Inflammatory macrophage (primary cell): ENCODE data around the gene CREB5.

ENCODE experiments used
- DNase-seq, 2 donors: peaks; one replicate each; pipeline ENCODE4 v3.0.0-alpha.2; 2020 to 2022

CREB5 gene

DNA sequence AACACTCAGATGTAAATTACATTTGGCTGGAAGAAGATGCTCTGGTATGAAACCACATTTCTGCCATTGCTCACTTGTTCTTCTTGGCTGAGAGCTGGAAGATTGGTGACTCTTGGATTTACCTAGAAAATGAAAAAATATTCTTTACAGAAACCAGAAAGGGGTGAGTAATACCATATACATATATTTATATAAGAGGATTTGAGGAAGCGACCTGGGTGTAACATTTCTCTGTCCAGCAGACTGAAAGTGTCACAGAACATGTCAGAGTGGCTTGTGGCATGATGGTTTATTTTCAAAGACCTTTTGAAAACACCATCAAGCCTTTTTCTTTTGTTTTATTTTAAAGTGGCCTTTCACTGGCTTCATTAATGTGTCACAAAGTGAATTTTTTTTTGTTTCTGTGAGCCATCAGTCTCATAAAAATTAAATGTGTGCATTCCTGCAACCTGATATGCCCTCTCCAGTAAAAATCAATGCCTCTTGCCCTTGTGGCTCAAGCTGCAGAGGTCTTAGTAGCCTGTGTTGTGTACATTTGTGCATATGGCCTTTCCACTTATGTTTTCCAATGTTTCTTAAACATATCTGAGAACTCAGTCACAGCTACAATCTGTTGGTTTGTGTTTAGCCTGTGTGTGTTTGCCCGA lies 23.5 kb downstream of the CREB5 start:
- DNase-seq: no peak

DNA sequence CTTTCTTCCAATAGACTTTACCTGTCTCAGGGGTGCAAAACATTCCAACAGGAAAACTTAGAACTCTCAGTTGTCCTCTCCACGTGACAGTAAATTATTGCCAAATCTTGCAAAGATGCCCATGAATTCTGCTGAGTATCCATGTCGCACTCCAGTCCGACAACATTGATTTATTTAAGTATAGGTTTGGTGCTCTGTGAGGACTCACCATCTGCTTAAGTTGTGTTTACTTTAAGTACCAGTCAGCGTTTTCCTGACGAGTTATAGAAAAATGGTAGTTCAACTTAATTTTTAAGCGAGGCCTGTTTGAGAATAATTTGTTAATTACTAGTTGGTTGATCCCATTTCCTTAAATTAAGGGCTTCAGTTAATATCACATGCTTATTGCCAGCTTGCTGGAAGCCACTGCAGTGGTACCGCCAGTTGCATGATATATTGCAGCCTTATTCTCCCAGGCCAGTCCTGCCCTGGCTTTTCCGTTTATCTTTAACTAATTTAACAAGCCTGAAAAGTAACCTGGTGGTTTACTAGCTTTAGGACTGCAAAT lies 27.8 kb downstream of the CREB5 start:
- DNase-seq: no peak

DNA sequence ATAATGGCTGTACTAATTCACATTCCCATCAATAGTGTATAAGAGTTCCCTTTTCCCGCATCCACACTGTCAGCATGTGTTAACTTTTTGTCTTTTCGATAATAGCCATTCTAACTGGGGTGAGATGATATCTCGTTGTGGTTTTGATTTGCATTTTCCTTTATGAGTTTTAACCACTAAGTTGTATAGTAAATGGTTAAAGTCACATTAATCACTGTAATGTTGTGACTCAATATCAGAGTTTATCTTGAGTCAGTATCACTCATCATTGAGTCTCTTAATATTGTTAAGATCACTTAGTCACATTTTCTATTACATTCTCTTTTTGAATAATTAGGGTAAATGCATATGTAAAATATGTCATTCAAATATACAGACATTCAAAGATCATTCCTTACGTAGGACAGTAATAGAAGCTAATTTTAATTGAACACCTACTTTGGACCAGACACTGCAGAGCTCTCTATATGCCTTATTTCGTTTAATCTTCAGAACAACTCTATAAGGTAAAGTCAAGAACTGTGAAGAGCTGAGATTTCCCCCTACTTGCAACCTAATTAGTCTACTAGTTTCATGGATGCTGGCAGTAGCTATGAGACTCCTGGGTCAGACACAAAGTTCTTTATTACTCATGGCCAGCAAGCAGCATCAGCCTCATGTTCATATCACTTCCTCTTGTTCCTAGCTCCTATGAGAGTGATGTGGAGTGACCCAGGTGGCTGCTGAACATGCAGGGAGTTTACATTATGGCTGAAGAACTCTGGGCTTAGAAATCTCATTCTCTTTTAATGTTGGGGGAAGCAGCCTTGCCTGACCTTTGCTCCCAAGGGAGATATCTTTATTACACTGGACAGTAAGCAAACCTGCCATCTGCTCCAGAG lies 30.5 kb downstream of the CREB5 start:
- no peak for DNase-seq

DNA sequence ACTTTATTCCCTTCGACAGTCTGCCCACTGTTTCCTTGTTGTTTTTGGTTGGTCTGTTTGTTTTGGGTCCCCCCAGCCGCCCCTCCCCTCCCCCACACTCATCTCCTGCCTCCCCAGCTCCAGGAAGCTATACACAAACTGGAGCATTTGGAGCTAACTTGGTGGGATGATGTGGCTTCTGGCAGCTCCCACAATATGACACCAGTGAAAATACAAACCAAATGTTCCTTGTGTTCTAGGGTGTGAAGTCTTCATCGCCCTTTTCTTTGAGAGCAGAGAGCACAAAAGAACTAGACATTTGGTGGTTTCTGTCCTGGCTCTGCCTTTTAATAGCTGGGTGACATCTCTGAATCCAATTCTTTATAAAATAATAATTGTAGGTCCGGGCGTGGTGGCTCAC lies 33.8 kb downstream of the CREB5 start:
- DNase-seq: no peak

DNA sequence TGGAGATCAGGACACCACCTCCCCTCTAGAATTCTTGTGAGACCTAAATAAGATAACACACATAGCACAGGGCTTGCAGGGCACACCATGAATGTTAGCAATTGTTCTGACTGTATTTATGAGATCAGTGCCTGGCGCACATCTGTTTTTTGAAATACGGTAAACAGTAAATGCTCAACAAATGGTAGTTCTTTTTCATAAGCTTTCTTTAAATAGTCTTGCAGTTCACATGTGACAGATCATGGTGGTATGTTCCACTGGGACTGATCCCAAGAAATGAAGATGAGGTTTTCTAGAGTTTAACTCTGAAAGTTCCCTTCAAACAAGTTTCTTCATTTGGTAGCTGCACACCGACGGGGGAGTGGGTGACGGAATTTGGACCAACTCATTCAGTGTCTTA lies 34.8 kb downstream of the CREB5 start:
- DNase-seq: no peak

DNA sequence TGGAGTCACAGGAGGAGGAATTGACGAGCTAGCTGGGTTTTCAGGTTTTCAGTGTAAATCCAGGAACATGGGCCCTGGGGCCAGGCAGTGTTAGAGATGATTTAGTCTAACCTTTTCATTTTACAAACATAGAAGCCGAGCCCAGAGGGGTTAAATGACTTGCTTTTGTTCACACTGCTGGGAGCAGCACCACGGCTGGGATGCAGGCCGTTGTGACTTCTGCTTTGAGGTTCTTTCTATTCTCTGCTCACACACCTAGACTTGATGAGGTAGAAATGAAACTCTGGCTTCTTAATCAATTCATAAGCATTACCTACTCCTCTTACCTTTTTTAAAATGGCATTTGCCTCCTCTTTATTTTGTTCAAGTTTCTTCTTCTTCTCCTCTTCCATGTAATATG lies 36.4 kb downstream of the CREB5 start:
- no peak for DNase-seq

DNA sequence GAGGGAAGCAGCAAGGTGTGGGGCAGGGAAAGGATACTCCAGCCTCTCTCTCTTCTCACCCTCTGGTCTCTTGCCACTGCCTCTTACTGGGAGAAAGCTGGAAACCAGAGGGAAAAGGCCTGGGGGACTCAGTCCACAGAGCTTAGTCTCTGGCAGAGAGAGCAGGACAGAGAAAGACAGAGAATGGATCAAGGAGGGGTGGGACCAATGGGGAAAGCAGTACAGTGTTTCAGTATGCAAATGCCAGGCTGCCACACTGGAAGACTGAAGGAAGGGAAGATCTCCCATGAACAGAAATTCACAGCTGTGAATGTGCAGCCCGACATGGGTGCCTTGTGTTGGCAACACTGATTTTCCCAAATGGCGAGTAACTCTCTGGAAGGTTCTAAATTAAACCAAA lies 40.4 kb downstream of the CREB5 start:
- no peak for DNase-seq

DNA sequence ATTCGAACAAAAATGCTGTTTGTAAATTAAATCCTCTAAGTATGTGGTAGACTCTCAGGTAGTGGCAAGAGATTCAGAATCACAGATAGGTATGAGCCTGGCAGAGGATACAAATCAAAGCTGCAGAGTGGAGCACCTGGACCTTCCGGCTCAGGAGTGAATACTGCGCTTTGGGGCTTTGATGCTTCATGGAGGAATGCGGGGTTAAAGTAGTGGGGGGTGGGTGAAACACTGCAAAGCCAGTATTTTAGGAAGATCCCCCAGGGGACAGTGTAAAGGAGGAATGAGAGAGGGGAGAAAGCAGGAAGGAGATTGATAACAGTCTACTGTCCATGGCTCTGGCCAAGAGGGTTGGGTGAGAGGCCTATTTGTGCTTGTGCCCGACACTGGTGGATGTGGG lies 43.2 kb downstream of the CREB5 start:
- DNase-seq: no peak

DNA sequence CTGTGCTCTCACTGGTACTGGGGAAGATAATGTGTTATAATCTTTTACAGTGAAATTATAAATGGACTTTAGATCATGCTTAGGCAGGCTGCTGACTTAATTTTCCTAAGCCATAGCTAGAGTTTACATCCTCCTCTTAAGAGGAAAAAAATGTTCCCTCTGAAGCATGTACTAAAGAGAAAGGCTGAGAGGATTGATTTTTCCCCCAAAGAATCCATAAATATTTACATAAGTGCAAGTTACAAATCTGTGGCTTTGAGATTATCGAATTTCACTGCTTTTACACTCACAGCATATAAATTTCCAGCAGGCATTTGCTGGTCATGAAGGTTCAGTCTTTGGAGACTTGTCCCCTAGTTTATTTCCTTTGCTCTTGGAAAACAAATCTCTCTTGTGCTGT lies 43.7 kb downstream of the CREB5 start:
- no peak for DNase-seq

DNA sequence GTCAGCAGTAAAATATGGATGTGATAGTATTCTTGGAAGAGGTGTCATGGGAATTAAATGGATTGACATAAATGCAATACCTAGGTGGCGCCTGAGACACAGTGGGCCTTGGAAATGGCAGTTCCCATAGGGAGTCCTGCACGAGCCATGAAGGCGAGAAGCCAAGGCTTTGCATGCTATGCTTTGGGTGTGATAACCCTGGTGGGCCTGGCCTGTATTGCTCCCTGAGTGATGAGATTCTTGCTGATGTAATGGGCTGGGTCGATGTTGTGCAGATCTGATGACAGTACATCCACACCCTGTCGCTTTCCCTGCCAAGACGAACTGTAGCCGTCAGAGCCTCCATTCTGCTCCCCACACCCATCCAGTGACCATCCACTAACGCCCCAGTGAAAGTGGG lies 46.4 kb downstream of the CREB5 start:
- DNase-seq: no peak

DNA sequence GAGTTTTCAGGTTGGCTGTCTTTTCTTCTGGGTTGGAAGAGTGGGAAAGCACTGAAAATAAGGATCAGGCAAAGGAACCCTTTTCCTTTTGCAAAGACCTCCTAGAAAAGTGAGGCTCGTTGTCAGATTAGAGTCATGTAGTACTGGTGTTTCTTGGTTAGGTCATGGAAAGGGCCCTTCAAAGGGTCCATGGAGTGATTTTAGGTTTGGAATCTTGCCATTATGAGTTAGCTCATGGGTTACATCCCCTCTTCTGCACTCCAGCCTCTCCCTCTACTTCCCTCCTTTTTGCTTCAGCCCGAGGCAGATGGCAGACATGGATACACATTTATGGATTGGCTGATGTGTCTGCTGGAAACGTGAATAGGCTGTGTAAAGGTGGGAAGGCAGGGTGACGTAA lies 47.0 kb downstream of the CREB5 start:
- DNase-seq: no peak

DNA sequence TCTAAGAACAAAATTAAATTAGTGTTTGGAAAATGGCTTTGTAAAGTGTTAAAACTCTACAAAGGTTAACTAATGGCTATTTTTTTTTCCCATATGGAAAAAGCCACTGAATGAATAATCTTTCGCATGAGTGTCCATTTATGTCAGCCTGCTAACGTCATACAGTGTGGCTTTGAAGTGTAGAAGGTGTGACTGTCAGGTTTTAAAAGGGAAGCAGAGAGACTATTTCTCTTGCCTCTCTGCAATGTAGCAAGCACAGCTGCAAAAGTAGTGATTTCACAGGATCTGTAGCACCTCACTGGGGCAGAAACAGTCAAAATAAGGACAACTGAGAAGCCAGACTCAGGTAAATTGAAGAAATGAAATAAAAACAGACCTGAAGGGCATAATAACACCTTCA lies 53.4 kb downstream of the CREB5 start:
- no peak for DNase-seq

DNA sequence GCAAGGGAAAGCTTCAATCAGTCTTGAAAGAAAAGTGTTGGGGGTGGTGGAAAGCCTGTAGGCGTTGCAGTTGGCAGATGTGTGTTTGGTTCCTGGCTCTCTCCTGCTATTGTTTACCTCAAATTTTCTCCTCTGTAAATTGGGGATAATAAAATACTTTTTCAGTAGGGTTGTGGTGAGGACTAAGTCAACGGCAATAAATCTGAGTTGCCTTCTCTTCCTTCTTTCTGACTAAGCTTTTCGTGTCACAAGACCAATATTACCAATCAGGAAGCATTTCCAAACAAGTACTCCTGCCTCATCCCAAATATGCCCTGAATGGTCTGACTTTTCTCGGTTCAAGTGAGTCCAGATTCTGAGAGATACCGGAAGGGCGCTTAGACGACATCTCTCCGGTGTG lies 54.0 kb downstream of the CREB5 start:
- peak in 1 of 2 donors; percentile 21 for DNase-seq

DNA sequence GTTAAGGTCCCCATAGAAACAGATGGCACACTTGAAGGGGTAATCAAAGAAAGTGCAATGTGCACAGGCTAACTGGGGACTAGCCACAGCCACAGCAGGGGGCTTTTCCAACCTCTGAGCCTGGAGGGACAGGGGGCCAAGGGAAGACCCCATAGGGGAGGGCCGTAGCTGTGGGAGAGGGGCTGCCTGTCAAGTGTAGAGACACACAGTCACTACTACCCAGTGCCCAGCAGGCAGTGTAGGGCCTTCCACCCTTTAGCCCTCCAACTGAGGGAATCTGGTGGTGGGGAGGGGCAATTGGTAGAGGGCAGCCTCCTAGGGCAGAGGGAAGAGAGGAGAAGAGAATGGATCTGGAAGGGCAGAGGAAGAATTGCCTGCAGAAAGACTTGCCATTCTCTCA lies 54.6 kb downstream of the CREB5 start:
- no peak for DNase-seq

DNA sequence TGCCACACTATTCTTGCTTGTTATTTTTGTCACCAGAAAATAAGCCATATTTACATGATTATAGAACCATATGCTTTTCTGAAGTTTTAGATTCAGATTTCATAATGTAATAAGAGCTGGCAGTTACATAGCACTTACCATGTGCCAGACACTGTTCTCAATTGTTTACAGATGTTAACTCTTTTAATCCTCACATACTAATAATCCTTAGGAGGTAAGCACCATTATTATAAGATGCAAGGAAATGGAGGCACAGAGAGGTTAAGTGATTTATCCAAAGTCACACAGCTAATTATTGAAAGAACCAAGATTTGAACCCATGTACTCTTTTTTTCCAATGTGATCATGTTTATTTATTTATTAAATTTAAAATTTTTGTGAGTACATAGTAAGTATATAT lies 57.2 kb downstream of the CREB5 start:
- DNase-seq: no peak

DNA sequence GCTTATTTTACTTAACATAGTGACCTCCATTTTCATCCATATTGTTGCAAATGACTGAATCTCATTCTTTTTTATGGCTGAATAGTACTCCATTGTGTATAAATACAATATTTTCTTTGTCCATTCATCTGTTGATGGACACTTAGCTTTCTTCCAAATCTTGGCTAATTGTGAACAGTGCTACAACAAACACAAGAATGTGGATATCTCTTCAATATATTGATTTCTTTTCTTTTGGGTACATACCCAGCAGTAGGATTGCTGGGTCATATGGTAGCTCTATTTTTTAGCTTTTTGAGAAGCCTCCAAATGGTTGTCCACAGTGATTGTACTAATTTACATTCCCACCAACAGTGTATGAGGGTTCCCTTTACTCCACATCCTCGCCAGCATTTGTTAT lies 58.0 kb downstream of the CREB5 start:
- no peak for DNase-seq

DNA sequence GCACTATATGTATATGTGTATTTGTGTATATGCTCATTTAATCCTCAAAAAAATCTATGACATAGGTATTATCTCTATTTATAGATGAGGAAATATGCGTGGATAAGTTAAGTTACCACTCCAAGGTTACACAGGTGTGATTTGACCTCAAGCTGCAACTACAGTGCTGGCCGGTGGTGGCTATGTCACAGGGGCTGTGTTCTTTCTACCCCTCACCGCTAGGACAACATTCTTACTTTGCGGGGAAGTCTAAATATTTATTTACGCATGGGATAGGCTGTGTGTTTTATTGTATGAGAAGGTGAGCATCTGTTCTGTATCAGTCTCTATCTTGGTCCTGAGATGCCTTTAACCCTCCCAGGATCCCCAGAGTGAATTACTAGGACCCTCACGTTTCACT lies 60.0 kb downstream of the CREB5 start:
- no peak for DNase-seq

DNA sequence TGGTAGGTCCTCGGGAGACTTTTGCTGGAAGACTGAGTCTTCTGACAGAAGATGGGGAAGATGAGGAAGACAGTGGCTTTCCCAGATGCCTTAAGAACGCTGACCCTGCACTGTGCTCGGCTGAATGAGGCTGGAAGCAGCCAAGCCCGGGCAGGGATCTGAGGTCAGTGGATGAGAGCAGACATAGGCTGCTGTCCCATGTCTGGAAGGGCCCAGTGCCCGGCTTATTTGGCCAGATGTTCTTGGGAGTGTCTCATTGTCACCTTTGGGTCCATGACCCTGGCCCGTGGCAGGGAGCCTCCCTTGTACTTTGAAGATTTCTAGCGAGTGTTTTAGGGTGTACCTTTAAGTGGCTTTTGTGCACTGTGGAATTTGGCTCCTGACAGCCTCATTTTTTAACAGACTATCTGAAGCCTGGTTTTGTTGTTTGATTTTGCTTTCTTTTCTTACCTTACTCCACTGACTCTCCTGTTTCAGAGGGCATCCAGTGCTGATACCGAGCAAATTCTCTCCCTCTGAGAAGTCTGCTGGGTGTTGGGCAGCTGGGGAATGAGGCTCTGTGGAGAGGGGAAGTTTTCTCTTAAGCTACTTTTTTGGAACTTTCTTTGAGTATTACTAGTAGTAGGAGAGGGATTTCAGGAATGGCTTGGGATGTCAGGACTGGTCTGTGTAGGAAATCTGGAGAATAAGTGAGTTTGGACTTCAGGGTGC lies 61.4 kb downstream of the CREB5 start:
- no peak for DNase-seq

DNA sequence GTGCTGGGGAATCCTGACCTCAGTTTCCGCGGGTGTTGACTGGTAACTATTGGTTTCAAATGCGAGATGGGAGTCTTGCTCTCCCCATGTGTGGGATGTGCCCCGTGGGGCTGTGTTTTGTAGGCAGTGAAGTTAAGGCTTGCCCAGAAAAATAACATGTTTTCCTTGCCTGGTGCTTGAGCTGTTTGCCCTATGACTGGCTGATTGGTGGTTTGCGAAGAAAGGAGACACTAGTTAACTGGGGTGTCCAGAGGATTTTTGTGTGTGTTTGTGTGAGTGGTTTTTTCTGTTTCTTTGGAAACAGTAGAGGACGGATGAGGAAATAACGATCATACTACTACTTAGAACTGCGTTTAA lies 61.9 kb downstream of the CREB5 start:
- DNase-seq: no peak

DNA sequence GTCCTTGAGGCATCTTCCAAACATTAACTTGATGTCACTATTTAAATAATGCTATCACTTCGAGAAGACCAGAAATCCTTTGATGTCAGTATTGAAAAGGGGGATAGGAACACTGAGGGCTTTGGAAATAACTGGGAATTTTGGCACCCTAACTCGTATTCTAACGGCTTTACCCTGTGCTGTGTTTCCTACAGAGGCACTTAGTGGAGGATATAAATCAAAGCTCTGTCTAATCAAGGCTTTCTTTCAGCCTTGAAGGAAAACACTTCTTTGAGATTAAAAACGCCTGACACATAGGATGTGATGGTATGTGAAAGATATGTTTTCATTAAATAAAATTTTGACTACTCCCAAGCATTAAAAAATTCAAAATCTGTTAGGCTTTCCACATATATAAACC lies 62.3 kb downstream of the CREB5 start:
- DNase-seq: no peak

DNA sequence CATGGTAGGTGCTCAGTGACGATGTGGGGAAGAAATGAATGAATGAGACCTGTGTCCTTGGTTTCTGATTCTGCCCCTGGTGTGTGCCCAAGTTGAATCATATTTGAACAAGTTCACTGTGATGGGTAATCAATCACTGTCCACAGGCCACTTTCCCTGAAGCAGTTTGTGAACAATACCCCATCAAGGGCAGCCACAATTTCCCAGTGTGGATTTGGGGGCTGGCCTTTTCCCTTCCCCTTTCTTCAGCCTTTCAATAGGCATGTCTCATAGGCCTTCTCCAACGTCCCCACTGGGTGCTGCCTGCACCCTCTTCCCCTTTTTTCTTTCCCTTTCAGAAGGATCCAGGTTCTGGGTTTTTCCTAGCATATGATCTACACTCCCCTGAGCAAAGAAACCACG lies 64.7 kb downstream of the CREB5 start:
- peak; percentile 43 to 69 for DNase-seq

DNA sequence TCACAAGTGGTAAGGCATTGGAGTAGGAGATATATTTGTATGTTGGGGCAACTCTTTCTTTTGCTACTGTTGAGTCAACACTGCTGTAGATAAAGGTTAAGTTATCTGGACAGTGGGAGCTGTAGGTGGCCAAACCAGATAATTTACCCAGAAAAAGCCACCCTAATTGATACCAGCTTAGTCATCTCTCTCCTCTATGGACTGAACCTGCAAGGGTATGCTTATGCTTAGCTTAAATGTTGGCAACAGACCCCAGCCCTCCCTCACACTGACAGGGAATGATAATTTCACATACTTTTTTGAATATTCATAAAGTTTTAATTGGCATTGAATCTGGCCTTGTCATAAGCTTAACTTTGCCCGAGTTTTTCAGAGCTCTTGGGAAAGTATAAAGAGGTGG lies 66.3 kb downstream of the CREB5 start:
- no peak for DNase-seq

DNA sequence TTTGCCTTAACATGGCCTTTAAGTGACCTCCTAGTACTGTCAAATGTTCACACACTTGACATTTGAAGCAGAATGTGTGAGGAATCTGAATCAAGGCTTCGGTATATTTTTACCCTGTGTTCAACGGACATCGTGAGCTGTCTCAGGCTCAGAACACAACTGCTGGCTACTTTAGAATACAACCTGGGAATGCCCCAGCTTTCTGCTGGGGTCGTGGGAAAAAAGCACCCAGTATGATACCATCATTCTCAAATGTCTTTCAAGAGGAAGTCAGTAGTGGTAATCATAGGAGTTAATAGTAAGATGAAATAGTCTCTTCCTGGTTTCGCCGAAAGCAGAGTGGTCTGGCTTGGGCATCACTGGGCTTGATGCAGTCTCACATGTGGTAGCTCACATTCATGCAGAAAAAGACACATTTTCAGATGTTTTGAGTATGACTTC lies 67.2 kb downstream of the CREB5 start:
- DNase-seq: no peak

DNA sequence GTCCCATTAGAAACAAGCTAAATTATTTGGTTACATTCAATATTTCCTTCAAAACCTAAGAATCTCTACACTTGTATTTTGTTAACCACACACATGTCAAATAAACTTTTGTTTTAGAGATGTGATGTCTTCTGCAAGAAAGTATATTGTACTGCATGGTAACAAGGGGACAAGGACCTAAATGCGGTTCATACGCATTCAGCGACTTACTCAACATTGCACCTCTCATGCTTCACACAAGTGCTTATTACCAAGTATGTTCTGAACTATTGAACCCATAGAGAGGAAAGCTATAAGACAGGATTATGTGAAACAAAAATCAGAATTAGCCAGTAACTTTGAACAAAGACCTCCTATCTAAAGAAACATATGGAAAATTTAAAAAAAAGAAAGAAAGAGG lies 68.3 kb downstream of the CREB5 start:
- no peak for DNase-seq
